ENCODE results near the gene MPZL1.

MPZL1 gene

DNA sequence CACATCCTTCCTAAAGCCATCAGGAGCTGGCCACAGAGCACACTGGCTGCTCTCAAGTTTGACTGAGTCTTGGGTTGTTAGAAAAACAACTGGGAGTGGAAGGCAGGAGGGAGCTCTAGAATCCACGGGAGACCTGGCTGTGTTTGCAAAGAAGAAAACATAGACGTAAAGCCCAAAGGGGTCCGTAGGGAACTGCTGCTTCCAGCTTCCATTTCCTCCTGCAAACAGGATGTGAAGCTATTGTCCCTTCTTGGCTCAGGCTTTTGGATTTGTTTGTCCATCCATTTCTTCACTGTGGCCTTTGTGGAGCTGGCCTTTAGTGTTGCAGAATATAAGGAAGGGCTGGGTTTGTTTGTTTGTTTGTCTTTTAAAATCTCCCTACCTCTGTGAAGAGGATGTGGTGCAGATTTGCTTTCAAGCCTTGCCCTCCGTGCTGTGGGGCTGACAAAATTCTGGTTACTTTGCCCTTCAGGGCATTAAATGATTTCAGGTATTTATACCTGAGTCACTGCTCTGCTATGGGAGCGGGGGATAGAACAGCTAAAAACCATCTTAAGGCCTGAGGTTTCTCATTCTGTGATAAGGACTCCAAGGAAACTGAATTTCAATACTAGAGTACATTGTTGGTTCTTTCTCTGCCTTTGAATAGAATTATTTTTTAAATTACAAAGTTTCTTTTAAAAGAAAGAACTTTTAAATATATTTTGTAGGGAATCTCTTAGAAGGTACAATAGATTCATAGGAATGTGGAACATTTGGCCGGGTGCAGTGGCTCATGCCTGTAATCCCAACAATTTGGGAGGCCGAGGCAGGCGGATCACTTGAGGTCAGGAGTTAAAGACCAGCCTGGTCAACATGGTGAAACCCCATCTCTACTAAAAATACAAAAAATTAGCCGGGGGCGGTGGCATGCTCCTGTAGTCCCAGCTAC, 74.3 kb downstream of the MPZL1 start:
- peak overlapping the region; percentile 69 for H3K27ac ChIP-seq

DNA sequence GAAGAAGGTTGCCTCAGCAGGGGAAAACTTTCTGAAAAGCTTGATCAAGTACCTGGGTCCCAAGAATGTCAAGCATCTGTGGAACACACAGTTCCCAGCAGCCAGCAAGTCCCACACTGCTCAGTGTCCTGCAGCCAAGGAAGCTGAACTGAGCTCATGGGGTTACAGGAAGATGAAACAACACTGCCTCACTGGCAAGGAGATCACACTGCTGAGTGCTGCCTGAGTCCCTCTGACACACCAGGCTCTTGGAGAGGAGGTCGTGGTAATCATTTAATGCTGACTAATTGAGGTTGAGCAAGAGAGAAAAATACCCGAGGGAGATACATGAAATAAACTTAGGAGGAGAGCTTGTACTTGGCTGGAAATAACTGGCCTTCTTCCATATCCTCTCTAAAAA, 75.2 kb downstream of the MPZL1 start:
- TF ChIP-seq, protein P1, sequence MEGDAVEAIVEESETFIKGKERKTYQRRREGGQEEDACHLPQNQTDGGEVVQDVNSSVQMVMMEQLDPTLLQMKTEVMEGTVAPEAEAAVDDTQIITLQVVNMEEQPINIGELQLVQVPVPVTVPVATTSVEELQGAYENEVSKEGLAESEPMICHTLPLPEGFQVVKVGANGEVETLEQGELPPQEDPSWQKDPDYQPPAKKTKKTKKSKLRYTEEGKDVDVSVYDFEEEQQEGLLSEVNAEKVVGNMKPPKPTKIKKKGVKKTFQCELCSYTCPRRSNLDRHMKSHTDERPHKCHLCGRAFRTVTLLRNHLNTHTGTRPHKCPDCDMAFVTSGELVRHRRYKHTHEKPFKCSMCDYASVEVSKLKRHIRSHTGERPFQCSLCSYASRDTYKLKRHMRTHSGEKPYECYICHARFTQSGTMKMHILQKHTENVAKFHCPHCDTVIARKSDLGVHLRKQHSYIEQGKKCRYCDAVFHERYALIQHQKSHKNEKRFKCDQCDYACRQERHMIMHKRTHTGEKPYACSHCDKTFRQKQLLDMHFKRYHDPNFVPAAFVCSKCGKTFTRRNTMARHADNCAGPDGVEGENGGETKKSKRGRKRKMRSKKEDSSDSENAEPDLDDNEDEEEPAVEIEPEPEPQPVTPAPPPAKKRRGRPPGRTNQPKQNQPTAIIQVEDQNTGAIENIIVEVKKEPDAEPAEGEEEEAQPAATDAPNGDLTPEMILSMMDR (conservative IDR thresholded peaks at IDR 0.05), result no peak
- TF ChIP-seq ZFX (IDR thresholded peaks at IDR 0.05), result no peak
- peak overlapping the region; percentile 69 for H3K27ac ChIP-seq

More for the DNA sequence above, 74.3 kb downstream of the MPZL1 start:
- TF ChIP-seq, protein P1 (conservative IDR thresholded peaks at IDR 0.05), result no peak
- no peak for TF ChIP-seq ZFX (IDR thresholded peaks at IDR 0.05)

DNA sequence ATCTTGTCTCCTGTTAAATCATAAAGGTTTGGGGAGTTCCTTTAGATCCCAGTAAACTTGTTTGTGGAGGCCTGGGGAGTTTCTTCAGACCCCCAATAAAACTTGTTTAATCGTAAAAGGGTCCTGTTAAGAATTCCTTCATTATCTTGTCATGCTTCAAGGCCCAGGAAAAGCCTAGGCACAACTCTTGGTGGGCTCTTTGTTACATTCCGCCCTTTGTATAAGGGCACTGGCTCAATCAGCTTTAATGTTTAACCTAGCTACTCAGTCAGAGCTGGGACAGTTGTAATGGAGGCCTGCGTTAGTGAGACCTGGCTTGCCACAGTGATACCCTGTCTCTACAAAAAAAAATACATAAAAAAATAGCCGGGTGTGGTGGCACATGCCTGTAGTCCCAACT, 77.2 kb downstream of the MPZL1 start:
- H3K27ac ChIP-seq, result no peak overlapping the region
- TF ChIP-seq, protein P1 (conservative IDR thresholded peaks at IDR 0.05), result no peak
- no peak for TF ChIP-seq ZFX (IDR thresholded peaks at IDR 0.05)

DNA sequence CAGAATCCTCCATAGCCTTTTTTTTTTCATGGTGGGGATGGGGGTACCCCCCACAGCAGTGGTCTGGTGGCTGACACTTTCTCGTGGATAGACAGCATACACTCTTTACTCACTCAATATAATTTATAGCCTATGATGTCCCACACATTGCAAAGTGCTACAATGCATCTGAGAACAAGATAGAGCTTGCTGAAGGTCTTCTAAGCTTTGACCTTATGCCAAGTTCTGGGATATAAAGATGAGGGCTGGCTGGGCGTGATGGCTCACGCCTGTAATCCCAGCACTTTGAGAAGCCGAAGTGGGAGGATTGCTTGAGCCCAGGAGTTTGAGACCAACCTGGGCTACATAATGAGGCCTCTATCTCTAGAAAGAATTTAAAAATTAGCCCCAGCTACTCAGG, 78.0 kb downstream of the MPZL1 start:
- no peak for TF ChIP-seq ZFX (IDR thresholded peaks at IDR 0.05)
- TF ChIP-seq, protein P1 (conservative IDR thresholded peaks at IDR 0.05), result no peak

DNA sequence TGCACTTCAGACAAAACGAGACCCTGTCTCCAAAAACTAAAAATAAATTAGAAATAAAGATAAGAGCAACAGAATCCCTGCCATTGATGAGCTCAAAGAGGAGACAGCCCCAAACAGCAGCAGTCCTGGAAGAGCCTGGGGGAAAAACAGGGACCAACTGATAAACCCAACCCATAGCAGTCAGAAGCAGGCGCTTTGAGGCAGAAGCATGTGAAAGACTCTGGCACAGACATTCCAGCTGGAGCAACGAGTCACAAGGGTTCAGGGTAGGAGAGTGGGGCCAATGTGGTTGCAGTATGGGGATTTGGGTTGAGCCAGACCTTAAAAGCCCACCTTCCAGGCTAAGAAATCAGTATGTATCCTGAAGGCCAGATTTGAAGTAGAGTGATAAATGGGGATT, 78.5 kb downstream of the MPZL1 start:
- TF ChIP-seq, protein P1 (conservative IDR thresholded peaks at IDR 0.05), result no peak
- TF ChIP-seq ZFX (IDR thresholded peaks at IDR 0.05), result no peak
- no peak overlapping the region for H3K27ac ChIP-seq

More for the DNA sequence above, 78.0 kb downstream of the MPZL1 start:
- no peak overlapping the region for H3K27ac ChIP-seq

DNA sequence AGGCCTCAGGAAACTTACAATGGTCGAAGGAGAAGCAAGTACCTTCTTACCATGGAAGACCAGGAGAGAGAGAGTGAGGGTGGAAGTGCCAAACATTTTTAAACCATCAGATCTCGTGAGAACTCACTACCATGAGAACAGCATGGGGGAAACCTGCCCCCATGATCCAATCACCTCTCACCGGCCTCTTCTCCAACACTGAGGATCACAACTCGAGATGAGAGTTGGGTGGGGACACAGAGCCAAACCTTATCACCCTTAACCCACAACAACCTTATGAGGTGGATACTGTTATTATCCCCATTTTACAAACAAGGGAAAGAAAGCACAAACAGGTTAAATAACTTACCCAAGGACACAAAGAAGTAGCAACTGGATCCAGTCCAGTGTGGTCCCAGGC, 80.5 kb downstream of the MPZL1 start:
- no peak for TF ChIP-seq ZFX (IDR thresholded peaks at IDR 0.05)
- TF ChIP-seq, protein P1 (conservative IDR thresholded peaks at IDR 0.05), result no peak
- H3K27ac ChIP-seq, result no peak overlapping the region; the same call in 1 of the 2 replicates

All from C4-2B (cell line).